ENCODE results near the gene IPO9. TPM values are rescaled to one million over a fixed set of nuclear protein-coding genes. Genes with fewer than 3 reads are reported as not detected.

Gene IPO9
- total and polyA plus RNA-seq, 2 experiments from 2014 or later: 47.6 to 87.4 TPM

GRCh38 chr1:201786824-201787223, 42.1 kb upstream of the IPO9 start (continued):
- TF ChIP-seq ETS1 (IDR thresholded peaks at IDR 0.05) (no peak), NANOG (IDR thresholded peaks at IDR 0.05; ENCODE audit: borderline replicate concordance) (no peak), EZH2 (IDR thresholded peaks at IDR 0.05; ENCODE audit: low read depth, unreplicated experiment) (no peak), JUNB (IDR thresholded peaks at IDR 0.05; ENCODE audit: unreplicated experiment) (no peak), STAT1 (IDR thresholded peaks at IDR 0.05; ENCODE audit: unreplicated experiment) (no peak)

- H3K27me3 Mint-ChIP-seq (ENCODE audit: insufficient read depth, low read depth, poor library complexity): peaks cover 5% of the 10 kb centered on the region
- TF ChIP-seq NANOG (IDR thresholded peaks at IDR 0.05; ENCODE audit: borderline replicate concordance) (no peak), CTCF (conservative IDR thresholded peaks at IDR 0.05; ENCODE audit: low read depth in 2 of 2) (no peak), CREB1 (CRISPR knock-in tag; IDR thresholded peaks at IDR 0.05; ENCODE audit: low read depth) (no peak), ZNF114 (CRISPR knock-in tag; IDR thresholded peaks at IDR 0.05) (no peak), POLR2AphosphoS5 (IDR thresholded peaks at IDR 0.05; ENCODE audit: low read depth) (no peak), ZNF462 (CRISPR knock-in tag; IDR thresholded peaks at IDR 0.05) (no peak), ZNF331 (CRISPR knock-in tag; IDR thresholded peaks at IDR 0.05; ENCODE audit: low read depth) (no peak), EZH2 (IDR thresholded peaks at IDR 0.05; ENCODE audit: low read depth, unreplicated experiment) (no peak), EZH2phosphoT487 (IDR thresholded peaks at IDR 0.05; ENCODE audit: unreplicated experiment) (no peak)
- no peak overlapping the region for H2AFZ ChIP-seq
- H3K79me2 ChIP-seq (replicated peaks; ENCODE audit: insufficient read depth): no peaks in the 10 kb centered on the region
- H3K4me3 ChIP-seq: no peak overlapping the region
- no peaks in the 10 kb centered on the region for H3K4me1 Mint-ChIP-seq
- H3F3A ChIP-seq (replicated peaks; ENCODE audit: low read depth): no peaks in the 10 kb centered on the region
- H3K27ac ChIP-seq (ENCODE audit: low read depth): no peak overlapping the region
- ATAC-seq: no peak
- no peaks in the 10 kb centered on the region for H3K27me3 ChIP-seq (ENCODE audit: insufficient read depth)
- no peaks in the 10 kb centered on the region for H3K9me2 ChIP-seq (ENCODE audit: insufficient read depth)
- no peaks in the 10 kb centered on the region for H3K9me3 Mint-ChIP-seq
- H3K36me3 Mint-ChIP-seq (ENCODE audit: low read depth): peaks cover 78% of the 10 kb centered on the region
- peaks cover 10% of the 10 kb centered on the region for H3K36me3 ChIP-seq (ENCODE audit: insufficient read depth)
- no peaks in the 10 kb centered on the region for H3K4me1 ChIP-seq (ENCODE audit: insufficient read depth)
- H3K4me2 ChIP-seq: no peak overlapping the region
- no peaks in the 10 kb centered on the region for H4K20me1 ChIP-seq (replicated peaks; ENCODE audit: insufficient read depth)
- H3K27ac Mint-ChIP-seq: no peak overlapping the region
- no peak for DNase-seq (ENCODE audit: low spot score)
- no peak overlapping the region for H3K4me3 Mint-ChIP-seq
These were observed 40.7 kb upstream of the IPO9 start for GRCh38 chr1:201788296-201788695.

Data from GM23338 (cell line).